GM12878 (cell line): ENCODE data around the gene TIPRL. TPM values are rescaled to one million over a fixed set of nuclear protein-coding genes. Genes with fewer than 3 reads are reported as not detected.

Source experiments
- ATAC-seq: fragments of 200-7000 bp; cut with Tn5 transposase; 3 replicates; pipeline ENCODE4 v1.9.1; 2020; ENCODE audit warnings: mild to moderate bottlenecking, moderate library complexity
- BruUV-seq: library from RNA; stranded (reverse); fragments of 400-500 nt; replicated peaks from 2 replicates; lab custom pipeline; 2021; lab: Mats Ljungman, UMichigan
- CTCF ChIA-PET: fragments of 300-600 bp; sonication (Branson Sonifier 250); formaldehyde crosslinking; extraction: SDS; loops from one replicate; lab custom pipeline; 2021; ENCODE audit warnings: inconsistent platforms; lab: Yijun Ruan, JAX
- POLR2A ChIA-PET: fragments of 350-600 bp; formaldehyde crosslinking; extraction: SDS; loops from one replicate; lab custom pipeline; 2021; ENCODE audit warnings: inconsistent platforms; lab: Charles Lee
- RAD21 ChIA-PET: fragments of 300-600 bp; sonication (Branson Sonifier 250); formaldehyde crosslinking; loops from one replicate; lab custom pipeline; 2023; ENCODE audit warnings: antibody characterized with exemption; ENCODE audit not compliant: unreplicated experiment; lab: Charles Lee
- SMC1A ChIA-PET: fragments of 300-600 bp; sonication (Branson Sonifier 250); formaldehyde crosslinking; loops from one replicate; lab custom pipeline; 2023; ENCODE audit not compliant: unreplicated experiment, uncharacterized antibody; lab: Charles Lee
- DNase-seq: peaks from one replicate; pipeline ENCODE4 v3.0.0-alpha.2; 2011; ENCODE audit warnings: low read depth, low spot score
- FAIRE-seq: peaks from 3 replicates; lab custom pipeline; 2011; peaks lifted over from hg19 to GRCh38; lab: Jason Lieb, UNC
- H2AFZ ChIP-seq: 2 replicates; pipeline ENCODE4 v1.6.0; 2011; ENCODE audit warnings: low read depth, low read length, control low read depth; ENCODE audit not compliant: control insufficient read depth
- H3K27ac ChIP-seq: 2 replicates; pipeline ENCODE4 v1.5.1; 2011; ENCODE audit warnings: control low read depth; ENCODE audit not compliant: control insufficient read depth, insufficient read depth
- H3K27me3 ChIP-seq, 2 experiments: replicated peaks in 1 of 2; 2 replicates each; pipeline versions ENCODE4 v1.6.0 to v1.6.1; 2011; ENCODE audit warnings: low read length in 1 of 2; ENCODE audit not compliant: control insufficient read depth in 2 of 2, insufficient read depth in 2 of 2
- H3K36me3 ChIP-seq, 2 experiments: 2 replicates each; pipeline ENCODE4 v1.5.1; 2011; ENCODE audit warnings: low read length in 1 of 2; ENCODE audit not compliant: control insufficient read depth in 2 of 2, insufficient read depth in 2 of 2
- H3K4me1 ChIP-seq: 2 replicates; pipeline ENCODE4 v1.6.1; 2011; ENCODE audit warnings: mild to moderate bottlenecking, low read length, moderate library complexity, mixed read lengths; ENCODE audit not compliant: control insufficient read depth, insufficient read depth
- H3K4me2 ChIP-seq: 2 replicates; pipeline ENCODE4 v1.6.0; 2011; ENCODE audit warnings: control low read depth; ENCODE audit not compliant: control insufficient read depth, insufficient read depth
- H3K4me3 ChIP-seq: fragments of 200-600 bp; sonication (generic); 2 replicates; pipeline ENCODE4 v1.5.1; 2016
- H3K79me2 ChIP-seq: 2 replicates; pipeline ENCODE4 v1.6.0; 2011; ENCODE audit warnings: low read length; ENCODE audit not compliant: control insufficient read depth, insufficient read depth
- H3K9ac ChIP-seq: 2 replicates; pipeline ENCODE4 v1.8.0; 2011; ENCODE audit warnings: low read length, control low read depth, mixed read lengths; ENCODE audit not compliant: control insufficient read depth, insufficient read depth
- H3K9me3 ChIP-seq: replicated peaks from 3 replicates; pipeline ENCODE4 v1.5.1; 2011; ENCODE audit warnings: mild to moderate bottlenecking, low read length; ENCODE audit not compliant: control insufficient read depth, insufficient read depth
- H4K20me1 ChIP-seq: 2 replicates; pipeline ENCODE4 v1.6.0; 2011; ENCODE audit not compliant: control insufficient read depth, insufficient read depth
- BCL11A ChIP-seq: IDR thresholded peaks from 2 replicates; pipeline ENCODE4 v1.6.1; 2011; ENCODE audit warnings: low read depth, low read length
- HDAC6 ChIP-seq: fragments of 200-600 bp; sonication (generic); IDR thresholded peaks from one replicate; pipeline ENCODE4 v1.8.0; 2017; ENCODE audit warnings: antibody characterized with exemption; ENCODE audit not compliant: unreplicated experiment
- MYC ChIP-seq: IDR thresholded peaks from 2 replicates; pipeline ENCODE4 v1.6.1; 2011; ENCODE audit warnings: mild to moderate bottlenecking, low read length, moderate library complexity, inconsistent platforms; ENCODE audit not compliant: insufficient read depth, insufficient replicate concordance, insufficient read length, severe bottlenecking
- NR2C1 ChIP-seq: fragments of 450-650 bp; IDR thresholded peaks from 2 replicates; pipeline ENCODE4 v1.6.1; 2017; ENCODE audit warnings: antibody characterized with exemption, mild to moderate bottlenecking, moderate library complexity
- ZNF622 ChIP-seq: fragments of 450-650 bp; IDR thresholded peaks from 2 replicates; pipeline ENCODE4 v1.6.1; 2017; ENCODE audit warnings: mild to moderate bottlenecking, inconsistent platforms
- WGBS: methylation state at CpG from one replicate; pipeline ENCODE4 v1.1.6; 2016; ENCODE audit warnings: low lambda C conversion rate; ENCODE audit not compliant: insufficient replicate concordance, insufficient coverage; ENCODE audit errors: missing lambda C conversion rate; 5-methylcytosine and 5-hydroxymethylcytosine counted together
- in situ Hi-C: fragments of 300-500 bp; cut with MboI; formaldehyde crosslinking; loops from 9 replicates; pipeline ENCODE4 v1.14.3; 2018; ENCODE audit warnings: mixed read lengths
- intact Hi-C: fragments of 100-400 bp; cut with micrococcal nuclease; formaldehyde crosslinking; loops from one replicate; pipeline ENCODE4 v1.14.2; 2022; ENCODE audit not compliant: unreplicated experiment
- polyA plus RNA-seq, 11 experiments: library from polyadenylated mRNA; depleted of rRNA in 4 of 11; unstranded in 6 of 11; stranded (reverse) in 5 of 11; fragments of >200 nt; fragmentation: Nextera tagmentation in 4 of 11; fragmentation: Illumina TruSeq in 1 of 11; extraction: Ambion mirVana in 4 of 11; extraction: Trizol in 1 of 11; gene quantifications; 1 replicate in 1 of 11; 2 replicates in 10 of 11; pipeline versions ENCODE4 v1.2.1 to v1.2.3, GENCODE V29; 2011 to 2016; ENCODE audit warnings: inconsistent platforms in 2 of 11, missing spikeins in 2 of 11, low read depth in 1 of 11
- total RNA-seq, 4 experiments: library from RNA; depleted of rRNA in 3 of 4; stranded (reverse); fragments of >200 nt in 3 of 4; fragmentation: Illumina TruSeq in 1 of 4; extraction: Trizol in 1 of 4; gene quantifications; 2 replicates each; pipeline versions ENCODE4 v1.2.1 to v1.2.3, GENCODE V29; 2013 to 2021
- TF ChIP-seq, protein P1 (sequence below): fragments of 150-350 bp; IDR thresholded peaks from 2 replicates; pipeline ENCODE4 v1.6.1; 2016; ENCODE audit warnings: low read depth, low read length
- TF ChIP-seq, protein P2 (sequence below): fragments of 150-350 bp; IDR thresholded peaks from 2 replicates; pipeline ENCODE4 v1.6.1; 2014; ENCODE audit warnings: mild to moderate bottlenecking, low read depth, low read length

Gene TIPRL
- total and polyA plus RNA-seq, 10 of the 15 experiments (the other 5 are each of a cell fraction or from before 2014, with no cell fraction given): 36.4 to 72.1 (median 49.9) TPM

DNA sequence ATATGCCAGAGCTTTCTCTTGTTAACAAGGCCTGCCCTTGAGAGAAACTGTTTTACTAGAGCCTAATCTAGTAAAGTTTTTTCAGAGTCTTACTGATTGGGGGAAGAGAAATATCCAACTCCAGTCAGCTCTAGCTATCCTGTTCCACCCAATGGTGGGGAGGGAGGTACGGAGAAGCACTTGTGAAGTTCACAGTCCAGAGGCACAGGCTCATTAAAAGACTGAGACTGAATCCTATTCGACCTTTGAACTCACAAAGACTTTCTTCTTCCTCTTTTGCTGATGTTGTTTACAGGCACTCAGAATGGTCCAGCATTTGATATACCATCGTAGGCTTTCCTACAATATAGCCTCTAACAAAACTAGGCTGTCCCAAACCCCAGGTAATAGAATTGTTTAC is 31.6 kb downstream of the TIPRL start:
- Histone ChIP-seq H3K27ac (no peak overlapping the region), H3K79me2 (no peaks in the 10 kb centered on the region), H3K9ac (no peak overlapping the region), H3K36me3 (no peaks in the 10 kb centered on the region), H2AFZ (no peak overlapping the region), H4K20me1 (no peaks in the 10 kb centered on the region), H3K9me3 (no peaks in the 10 kb centered on the region; the same call in 2 of the 3 replicates), H3K27me3 (no peaks in the 10 kb centered on the region), H3K4me2 (no peak overlapping the region), H3K4me1 (no peaks in the 10 kb centered on the region), H3K4me3 (no peak overlapping the region)
- 68% methylated on average over 3 of the region's 3 CpGs for WGBS
- peak; percentile 24; the same call in 1 of the 2 replicates for TF ChIP-seq NR2C1
- no peak for TF ChIP-seq MYC
- ChIA-PET SMC1A (no interaction called here), RAD21 (no interaction called here), CTCF (no interaction called here), POLR2A (no interaction called here)
- intact Hi-C loops: no loop called here
- in situ Hi-C loops: no loop called here
- DNase-seq: no peak
- no peak for FAIRE-seq
- BruUV-seq: no TSS peak
- ATAC-seq: no peak

DNA sequence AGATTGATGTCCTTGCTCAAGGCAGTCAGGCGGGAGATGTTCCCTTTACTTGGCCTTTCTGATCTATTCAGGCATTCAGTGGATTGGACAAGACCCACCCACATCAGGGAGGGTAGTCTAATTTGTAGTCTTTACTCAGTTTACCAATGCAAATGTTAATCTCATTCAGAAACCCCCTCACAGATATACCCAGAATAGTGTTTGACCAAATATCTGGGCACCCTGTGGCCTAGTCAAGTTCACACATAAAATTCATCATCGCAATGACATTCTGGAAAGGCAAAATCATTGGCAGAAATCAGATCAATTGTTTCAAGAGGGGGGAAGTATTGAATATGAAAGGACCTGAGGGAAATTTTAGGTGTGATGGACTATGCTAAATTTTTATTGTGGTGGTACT is 34.6 kb downstream of the TIPRL start:
- in situ Hi-C loops (no loop called here), intact Hi-C loops (no loop called here)
- BruUV-seq: no TSS peak
- ChIA-PET POLR2A (no interaction called here), SMC1A (no interaction called here), CTCF (no interaction called here), RAD21 (no interaction called here)
- TF ChIP-seq, protein P1, sequence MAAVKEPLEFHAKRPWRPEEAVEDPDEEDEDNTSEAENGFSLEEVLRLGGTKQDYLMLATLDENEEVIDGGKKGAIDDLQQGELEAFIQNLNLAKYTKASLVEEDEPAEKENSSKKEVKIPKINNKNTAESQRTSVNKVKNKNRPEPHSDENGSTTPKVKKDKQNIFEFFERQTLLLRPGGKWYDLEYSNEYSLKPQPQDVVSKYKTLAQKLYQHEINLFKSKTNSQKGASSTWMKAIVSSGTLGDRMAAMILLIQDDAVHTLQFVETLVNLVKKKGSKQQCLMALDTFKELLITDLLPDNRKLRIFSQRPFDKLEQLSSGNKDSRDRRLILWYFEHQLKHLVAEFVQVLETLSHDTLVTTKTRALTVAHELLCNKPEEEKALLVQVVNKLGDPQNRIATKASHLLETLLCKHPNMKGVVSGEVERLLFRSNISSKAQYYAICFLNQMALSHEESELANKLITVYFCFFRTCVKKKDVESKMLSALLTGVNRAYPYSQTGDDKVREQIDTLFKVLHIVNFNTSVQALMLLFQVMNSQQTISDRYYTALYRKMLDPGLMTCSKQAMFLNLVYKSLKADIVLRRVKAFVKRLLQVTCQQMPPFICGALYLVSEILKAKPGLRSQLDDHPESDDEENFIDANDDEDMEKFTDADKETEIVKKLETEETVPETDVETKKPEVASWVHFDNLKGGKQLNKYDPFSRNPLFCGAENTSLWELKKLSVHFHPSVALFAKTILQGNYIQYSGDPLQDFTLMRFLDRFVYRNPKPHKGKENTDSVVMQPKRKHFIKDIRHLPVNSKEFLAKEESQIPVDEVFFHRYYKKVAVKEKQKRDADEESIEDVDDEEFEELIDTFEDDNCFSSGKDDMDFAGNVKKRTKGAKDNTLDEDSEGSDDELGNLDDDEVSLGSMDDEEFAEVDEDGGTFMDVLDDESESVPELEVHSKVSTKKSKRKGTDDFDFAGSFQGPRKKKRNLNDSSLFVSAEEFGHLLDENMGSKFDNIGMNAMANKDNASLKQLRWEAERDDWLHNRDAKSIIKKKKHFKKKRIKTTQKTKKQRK: no peak
- no peak for TF ChIP-seq HDAC6
- TF ChIP-seq BCL11A: no peak
- TF ChIP-seq, protein P2, sequence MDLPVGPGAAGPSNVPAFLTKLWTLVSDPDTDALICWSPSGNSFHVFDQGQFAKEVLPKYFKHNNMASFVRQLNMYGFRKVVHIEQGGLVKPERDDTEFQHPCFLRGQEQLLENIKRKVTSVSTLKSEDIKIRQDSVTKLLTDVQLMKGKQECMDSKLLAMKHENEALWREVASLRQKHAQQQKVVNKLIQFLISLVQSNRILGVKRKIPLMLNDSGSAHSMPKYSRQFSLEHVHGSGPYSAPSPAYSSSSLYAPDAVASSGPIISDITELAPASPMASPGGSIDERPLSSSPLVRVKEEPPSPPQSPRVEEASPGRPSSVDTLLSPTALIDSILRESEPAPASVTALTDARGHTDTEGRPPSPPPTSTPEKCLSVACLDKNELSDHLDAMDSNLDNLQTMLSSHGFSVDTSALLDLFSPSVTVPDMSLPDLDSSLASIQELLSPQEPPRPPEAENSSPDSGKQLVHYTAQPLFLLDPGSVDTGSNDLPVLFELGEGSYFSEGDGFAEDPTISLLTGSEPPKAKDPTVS: no peak
- TF ChIP-seq ZNF622: no peak
- ATAC-seq: no peak
- no peak for FAIRE-seq
- H4K20me1 ChIP-seq: no peaks in the 10 kb centered on the region
- H3K9me3 ChIP-seq: no peaks in the 10 kb centered on the region; the same call in 2 of the 3 replicates
- 95% methylated on average over 2 of the region's 2 CpGs for WGBS
- no peak overlapping the region for H2AFZ ChIP-seq
- no peak overlapping the region for H3K9ac ChIP-seq
- no peaks in the 10 kb centered on the region for H3K79me2 ChIP-seq
- no peaks in the 10 kb centered on the region for H3K4me1 ChIP-seq
- no peak for DNase-seq
- no peak overlapping the region for H3K4me2 ChIP-seq
- no peak overlapping the region for H3K27ac ChIP-seq
- H3K4me3 ChIP-seq: no peak overlapping the region
- no peaks in the 10 kb centered on the region for H3K27me3 ChIP-seq
- no peaks in the 10 kb centered on the region for H3K36me3 ChIP-seq
